HEK293 (cell line): Measurements from ENCODE around the gene PXMP2.

Source experiments
- SETDB1 ChIP-seq: IDR thresholded peaks from one replicate; pipeline ENCODE4 v1.6.1; 2017; ENCODE audit warnings: mild to moderate bottlenecking, low read length, moderate library complexity, mixed read lengths; ENCODE audit not compliant: insufficient read length
- ZNF10 ChIP-seq: fragments of 450-650 bp; formaldehyde crosslinking; IDR thresholded peaks from 2 replicates; pipeline ENCODE4 v1.5.1; 2017; ENCODE audit warnings: missing biosample characterization, missing genetic modification characterization
- TF ChIP-seq, protein P1 (sequence below): fragments of 450-650 bp; formaldehyde crosslinking; IDR thresholded peaks from 2 replicates; pipeline ENCODE4 v1.5.1; 2016; ENCODE audit warnings: missing biosample characterization, missing genetic modification characterization

GRCh38 chr12:132723764-132724140, 36.4 kb downstream of the PXMP2 start:
- TF ChIP-seq ZNF10 (tag by site-specific recombination): no peak
- no peak for TF ChIP-seq SETDB1
- TF ChIP-seq, protein P1, sequence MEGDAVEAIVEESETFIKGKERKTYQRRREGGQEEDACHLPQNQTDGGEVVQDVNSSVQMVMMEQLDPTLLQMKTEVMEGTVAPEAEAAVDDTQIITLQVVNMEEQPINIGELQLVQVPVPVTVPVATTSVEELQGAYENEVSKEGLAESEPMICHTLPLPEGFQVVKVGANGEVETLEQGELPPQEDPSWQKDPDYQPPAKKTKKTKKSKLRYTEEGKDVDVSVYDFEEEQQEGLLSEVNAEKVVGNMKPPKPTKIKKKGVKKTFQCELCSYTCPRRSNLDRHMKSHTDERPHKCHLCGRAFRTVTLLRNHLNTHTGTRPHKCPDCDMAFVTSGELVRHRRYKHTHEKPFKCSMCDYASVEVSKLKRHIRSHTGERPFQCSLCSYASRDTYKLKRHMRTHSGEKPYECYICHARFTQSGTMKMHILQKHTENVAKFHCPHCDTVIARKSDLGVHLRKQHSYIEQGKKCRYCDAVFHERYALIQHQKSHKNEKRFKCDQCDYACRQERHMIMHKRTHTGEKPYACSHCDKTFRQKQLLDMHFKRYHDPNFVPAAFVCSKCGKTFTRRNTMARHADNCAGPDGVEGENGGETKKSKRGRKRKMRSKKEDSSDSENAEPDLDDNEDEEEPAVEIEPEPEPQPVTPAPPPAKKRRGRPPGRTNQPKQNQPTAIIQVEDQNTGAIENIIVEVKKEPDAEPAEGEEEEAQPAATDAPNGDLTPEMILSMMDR: no peak
